GM12892 (cell line): ENCODE data around the gene ANK3.

ENCODE experiments used
- POLR2A ChIP-seq: IDR thresholded peaks from 2 replicates; pipeline ENCODE4 v1.6.1; 2011; ENCODE audit warnings: low read depth, low read length, control low read depth
- POLR2AphosphoS5 ChIP-seq: IDR thresholded peaks from 2 replicates; pipeline ENCODE4 v1.6.1; 2011; ENCODE audit warnings: low read depth, low read length, control low read depth

DNA sequence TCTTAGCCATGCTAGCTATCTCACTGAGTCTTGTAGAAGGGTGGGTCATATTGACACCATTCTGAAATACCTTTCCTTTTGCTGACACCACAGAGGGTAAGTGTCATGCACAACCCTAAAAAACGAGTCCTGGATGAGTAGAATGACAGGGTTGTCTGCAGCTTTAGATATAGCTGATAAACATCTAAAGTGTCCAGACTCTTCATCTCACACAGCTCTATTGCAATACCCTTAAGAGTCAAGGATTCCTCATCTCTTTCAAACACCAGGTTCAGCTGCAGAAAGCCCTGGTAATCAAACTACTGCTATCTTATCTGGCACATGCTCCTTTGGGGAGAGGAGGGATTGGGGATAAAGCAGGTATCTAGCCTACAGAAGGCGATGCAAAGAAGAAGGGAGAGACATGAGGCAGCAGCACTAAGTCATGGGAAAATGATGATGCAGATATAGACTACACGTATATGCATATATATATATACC is 127.0 kb downstream of the ANK3 start:
- TF ChIP-seq POLR2A (no peak), POLR2AphosphoS5 (no peak)
